GM18909 (cell line): ENCODE measurements around the gene NPL.

Experiments used
- ATAC-seq: cut with Tn5 transposase; IDR thresholded peaks from one replicate; pipeline ENCODE4 v1.9.1; 2021; ENCODE audit warnings: mild to moderate bottlenecking; ENCODE audit not compliant: unreplicated experiment, poor library complexity

NPL gene

GRCh38 chr1:182855911-182856310, 66.3 kb downstream of the NPL start:
- no peak for ATAC-seq

GRCh38 chr1:182857212-182857611, 67.6 kb downstream of the NPL start:
- no peak for ATAC-seq

GRCh38 chr1:182860658-182861057, 71.1 kb downstream of the NPL start:
- ATAC-seq: no peak

GRCh38 chr1:182861994-182862393, 72.4 kb downstream of the NPL start:
- ATAC-seq: no peak

- ATAC-seq: no peak
Observed at GRCh38 chr1:182862827-182863226, 73.3 kb downstream of the NPL start.

GRCh38 chr1:182863940-182864339, 74.4 kb downstream of the NPL start:
- ATAC-seq: no peak

- no peak for ATAC-seq
Observed at GRCh38 chr1:182867861-182868260, 78.3 kb downstream of the NPL start.

- no peak for ATAC-seq
Observed at GRCh38 chr1:182869241-182869666, 79.7 kb downstream of the NPL start.

GRCh38 chr1:182872881-182873280, 83.3 kb downstream of the NPL start:
- no peak for ATAC-seq

GRCh38 chr1:182875889-182876288, 86.3 kb downstream of the NPL start:
- ATAC-seq: no peak

- ATAC-seq: no peak
Observed at GRCh38 chr1:182877331-182877730, 87.8 kb downstream of the NPL start.

GRCh38 chr1:182877842-182878241, 88.3 kb downstream of the NPL start:
- no peak for ATAC-seq
